Tibial nerve (tissue), 4 donors: ENCODE results near the gene USP28. TPM values are rescaled to one million over a fixed set of nuclear protein-coding genes. Genes with fewer than 3 reads are reported as not detected.

Source experiments
- DNase-seq, 2 donors: peaks; one replicate each; pipeline ENCODE4 v3.0.0-alpha.2; 2019; ENCODE audit warnings: low spot score in 2 of 2
- H3K27ac ChIP-seq, 4 donors: fragments of 200-600 bp; sonication (generic) in 3 of 4; one replicate each; pipeline ENCODE4 v1.5.1; 2017 to 2019; ENCODE audit warnings: mild to moderate bottlenecking in 1 of 4
- H3K27me3 ChIP-seq, 2 donors: fragments of 200-600 bp; sonication (generic) in 1 of 2; one replicate each; pipeline versions ENCODE4 v1.5.1 to v1.6.0; 2017 to 2019
- H3K36me3 ChIP-seq, 3 donors: fragments of 200-600 bp; sonication (generic); one replicate each; pipeline ENCODE4 v1.5.1; 2018 to 2019
- H3K4me1 ChIP-seq, 4 donors: fragments of 200-600 bp; sonication (generic) in 3 of 4; one replicate each; pipeline ENCODE4 v1.5.1; 2017 to 2019
- H3K4me3 ChIP-seq, 4 donors: fragments of 200-600 bp; sonication (generic) in 3 of 4; one replicate each; pipeline ENCODE4 v1.5.1; 2017 to 2019; ENCODE audit warnings: mild to moderate bottlenecking in 1 of 4, moderate library complexity in 1 of 4
- H3K9me3 ChIP-seq, 4 donors: fragments of 200-600 bp; sonication (generic) in 3 of 4; one replicate each; pipeline ENCODE4 v1.5.1; 2017 to 2019
- EP300 ChIP-seq, 2 donors: sonication (generic); formaldehyde crosslinking; IDR thresholded peaks; one replicate each; pipeline ENCODE4 v1.6.1; 2017; ENCODE audit warnings: antibody characterized with exemption in 2 of 2, mild to moderate bottlenecking in 1 of 2
- POLR2A ChIP-seq, 2 donors: fragments of 450-650 bp; IDR thresholded peaks; one replicate each; pipeline ENCODE4 v1.6.1; 2017; ENCODE audit warnings: antibody characterized with exemption in 2 of 2, mild to moderate bottlenecking in 2 of 2, moderate library complexity in 2 of 2
- WGBS, 2 donors: methylation state at CpG; one replicate each; pipeline ENCODE4 v1.1.5; 2018; 5-methylcytosine and 5-hydroxymethylcytosine counted together
- total RNA-seq, 4 donors: library from RNA; depleted of rRNA; stranded (reverse); fragments of >200 nt; gene quantifications; one replicate each; pipeline ENCODE4 v1.1.0, GENCODE V29; 2016
- TF ChIP-seq, protein P1 (sequence below), 5 experiments: fragments of 200-600 bp in 3 of 5; fragments of 450-650 bp in 2 of 5; sonication (generic) in 3 of 5; IDR thresholded peaks; one replicate each; pipeline ENCODE4 v1.5.1; 2016 to 2019; ENCODE audit warnings: antibody characterized with exemption in 5 of 5, mild to moderate bottlenecking in 3 of 5, moderate library complexity in 2 of 5

Gene USP28
- total RNA-seq, 4 donors from 2014 or later = 10.7 to 20.4 (median 15.4) TPM

DNA sequence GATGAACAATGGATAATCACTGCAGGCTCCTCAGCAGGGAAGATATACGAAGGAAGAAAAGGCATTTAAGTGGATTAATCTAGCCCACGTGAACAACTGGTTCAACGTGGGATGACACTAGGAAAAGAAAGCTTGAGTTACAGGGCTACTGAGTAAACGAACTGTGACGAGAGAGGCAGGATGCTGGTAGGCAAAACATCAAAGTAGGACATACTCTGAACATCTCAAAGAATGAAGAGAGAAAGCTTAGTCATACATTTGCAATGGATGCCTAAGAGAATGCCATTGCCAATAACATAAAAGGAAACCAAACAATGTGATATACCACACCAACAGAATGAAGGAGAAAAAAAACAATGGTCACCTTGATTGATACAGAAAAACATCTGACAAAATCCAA is 12.9 kb downstream of the USP28 start:
- DNase-seq = no peak
- 62 to 69% methylated on average over 5 of the region's 5 CpGs for WGBS, 2 donors
- TF ChIP-seq EP300 (IDR thresholded peaks at IDR 0.05) (no peak), POLR2A (IDR thresholded peaks at IDR 0.05) (no peak)
- TF ChIP-seq, protein P1, sequence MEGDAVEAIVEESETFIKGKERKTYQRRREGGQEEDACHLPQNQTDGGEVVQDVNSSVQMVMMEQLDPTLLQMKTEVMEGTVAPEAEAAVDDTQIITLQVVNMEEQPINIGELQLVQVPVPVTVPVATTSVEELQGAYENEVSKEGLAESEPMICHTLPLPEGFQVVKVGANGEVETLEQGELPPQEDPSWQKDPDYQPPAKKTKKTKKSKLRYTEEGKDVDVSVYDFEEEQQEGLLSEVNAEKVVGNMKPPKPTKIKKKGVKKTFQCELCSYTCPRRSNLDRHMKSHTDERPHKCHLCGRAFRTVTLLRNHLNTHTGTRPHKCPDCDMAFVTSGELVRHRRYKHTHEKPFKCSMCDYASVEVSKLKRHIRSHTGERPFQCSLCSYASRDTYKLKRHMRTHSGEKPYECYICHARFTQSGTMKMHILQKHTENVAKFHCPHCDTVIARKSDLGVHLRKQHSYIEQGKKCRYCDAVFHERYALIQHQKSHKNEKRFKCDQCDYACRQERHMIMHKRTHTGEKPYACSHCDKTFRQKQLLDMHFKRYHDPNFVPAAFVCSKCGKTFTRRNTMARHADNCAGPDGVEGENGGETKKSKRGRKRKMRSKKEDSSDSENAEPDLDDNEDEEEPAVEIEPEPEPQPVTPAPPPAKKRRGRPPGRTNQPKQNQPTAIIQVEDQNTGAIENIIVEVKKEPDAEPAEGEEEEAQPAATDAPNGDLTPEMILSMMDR (IDR thresholded peaks at IDR 0.05) = no peak
- Histone ChIP-seq H3K4me3 (no peak overlapping the region), H3K27ac (no peak overlapping the region), H3K27me3 (no peaks in the 10 kb centered on the region), H3K36me3 (peaks cover 0 to 4% (median 0%) of the 10 kb centered on the region in 3 donors), H3K4me1 (no peaks in the 10 kb centered on the region), H3K9me3 (no peaks in the 10 kb centered on the region)

DNA sequence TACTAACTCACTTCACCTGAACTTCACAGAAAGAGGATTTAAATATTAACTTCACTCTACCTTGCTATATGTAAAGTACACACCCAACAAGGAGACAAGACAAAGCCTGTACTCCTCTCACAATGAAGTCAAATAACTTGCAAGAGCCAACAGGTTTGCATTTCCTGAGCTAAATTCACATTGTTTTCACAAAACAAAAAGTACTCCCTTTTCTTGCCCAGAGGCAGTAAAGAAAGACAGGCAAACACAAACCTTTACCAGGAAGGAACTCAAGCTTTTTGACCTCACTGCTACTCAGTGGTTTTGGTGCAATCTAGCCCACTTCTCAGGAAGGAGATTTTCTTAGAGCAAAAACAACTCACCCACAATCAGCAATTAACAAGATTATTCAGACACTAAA is 15.7 kb downstream of the USP28 start:
- no peak overlapping the region for H3K4me3 ChIP-seq
- no peaks in the 10 kb centered on the region for H3K4me1 ChIP-seq
- H3K27me3 ChIP-seq = no peaks in the 10 kb centered on the region
- H3K27ac ChIP-seq = no peak overlapping the region
- H3K9me3 ChIP-seq = no peaks in the 10 kb centered on the region
- H3K36me3 ChIP-seq = no peaks in the 10 kb centered on the region
- TF ChIP-seq POLR2A (IDR thresholded peaks at IDR 0.05) (no peak), EP300 (IDR thresholded peaks at IDR 0.05) (no peak)
- TF ChIP-seq, protein P1 (IDR thresholded peaks at IDR 0.05) = no peak
- no peak for DNase-seq

DNA sequence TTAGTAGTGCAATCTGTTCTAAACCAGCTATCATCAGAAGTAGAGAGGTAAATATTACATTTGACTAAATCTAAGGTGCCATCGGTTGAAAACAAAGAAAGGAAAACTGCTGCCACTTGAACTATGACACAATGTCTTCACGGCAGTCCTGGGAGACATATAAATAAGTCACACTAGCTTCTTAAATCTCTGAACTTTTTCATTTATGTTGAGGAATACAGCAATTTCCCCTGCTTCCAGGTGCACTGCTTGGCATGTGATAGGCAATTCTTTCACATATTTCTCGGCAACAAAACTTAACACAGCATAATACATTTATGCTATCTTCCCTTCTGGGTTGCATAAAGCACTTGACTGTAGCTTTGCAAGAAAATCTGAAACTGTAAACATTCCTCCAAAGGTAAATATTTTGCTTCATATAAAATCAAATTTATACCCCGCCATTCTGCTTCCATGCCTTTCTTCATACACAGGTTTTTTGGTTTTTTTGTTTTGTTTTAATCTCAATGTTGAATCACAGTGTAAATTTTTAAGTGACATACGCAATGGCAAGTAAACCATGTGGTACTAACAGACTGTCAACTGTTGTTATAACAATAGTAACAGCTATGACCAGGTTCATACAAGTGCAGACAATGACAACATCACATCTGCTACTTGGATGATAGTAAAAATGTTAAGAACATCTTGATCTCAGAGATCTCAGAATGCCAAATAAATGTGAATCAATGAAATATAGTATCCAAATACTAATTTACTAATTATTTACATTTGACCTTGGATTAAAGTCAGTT is 18.2 kb downstream of the USP28 start:
- Histone ChIP-seq H3K27me3 (no peaks in the 10 kb centered on the region), H3K4me3 (no peak overlapping the region), H3K4me1 (no peaks in the 10 kb centered on the region), H3K27ac (no peak overlapping the region), H3K9me3 (no peaks in the 10 kb centered on the region), H3K36me3 (peaks cover 0 to 19% (median 3%) of the 10 kb centered on the region in 3 donors)
- DNase-seq = no peak
- TF ChIP-seq EP300 (IDR thresholded peaks at IDR 0.05) (no peak), POLR2A (IDR thresholded peaks at IDR 0.05) (no peak)
- TF ChIP-seq, protein P1 (IDR thresholded peaks at IDR 0.05) = no peak
- WGBS, 2 donors = 82 to 88% methylated on average over 5 of the region's 5 CpGs

DNA sequence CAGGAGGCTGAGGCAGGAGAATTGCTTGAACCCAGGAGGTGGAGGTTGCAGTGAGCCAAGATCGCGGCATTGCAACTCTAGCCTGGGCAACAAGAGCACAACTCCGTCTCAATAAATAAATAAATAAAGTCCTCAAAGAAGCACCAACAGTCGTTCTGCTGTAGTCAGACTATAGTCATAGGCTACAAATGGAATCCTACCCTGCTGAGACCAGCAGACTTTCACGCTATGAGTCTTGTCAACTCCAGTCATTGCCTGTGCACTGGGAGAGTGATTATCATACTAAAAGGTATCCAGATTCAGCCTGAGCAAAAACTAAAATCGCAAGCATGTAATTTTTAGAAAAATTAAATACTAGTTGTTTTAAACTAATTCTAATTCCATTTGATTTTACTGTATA is 19.6 kb downstream of the USP28 start:
- no peaks in the 10 kb centered on the region for H3K27me3 ChIP-seq
- H3K4me1 ChIP-seq = no peaks in the 10 kb centered on the region
- H3K27ac ChIP-seq = no peak overlapping the region
- no peak for DNase-seq
- no peak overlapping the region for H3K4me3 ChIP-seq
- no peaks in the 10 kb centered on the region for H3K9me3 ChIP-seq
- TF ChIP-seq, protein P1 (IDR thresholded peaks at IDR 0.05) = no peak
- no peak for TF ChIP-seq POLR2A (IDR thresholded peaks at IDR 0.05)
- no peak for TF ChIP-seq EP300 (IDR thresholded peaks at IDR 0.05)
- 89 to 92% methylated on average over 6 of the region's 6 CpGs for WGBS, 2 donors
- H3K36me3 ChIP-seq = peaks cover 0 to 32% (median 6%) of the 10 kb centered on the region in 3 donors

DNA sequence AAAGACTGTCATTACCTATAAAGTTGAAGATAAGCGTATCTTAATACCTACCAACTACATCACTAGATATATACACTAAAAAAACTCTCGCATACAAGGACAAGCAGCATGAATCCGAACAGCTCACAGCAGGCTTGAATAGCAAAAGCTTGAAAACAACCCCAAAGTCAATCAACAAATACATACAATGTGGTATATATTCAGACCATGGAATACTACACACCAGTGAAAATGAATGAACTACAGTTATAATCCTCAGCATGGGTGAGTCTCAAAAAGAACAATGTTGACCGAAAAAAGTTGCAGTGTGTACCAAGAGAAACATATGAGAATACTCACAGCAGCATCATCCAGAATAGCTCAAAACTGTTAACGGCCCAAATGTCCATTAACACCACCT is 25.2 kb downstream of the USP28 start:
- no peak overlapping the region for H3K27ac ChIP-seq
- H3K36me3 ChIP-seq = peaks cover 0 to 65% (median 6%) of the 10 kb centered on the region in 3 donors
- 95 to 99% methylated on average over 5 of the region's 5 CpGs for WGBS, 2 donors
- H3K27me3 ChIP-seq = no peaks in the 10 kb centered on the region
- H3K4me1 ChIP-seq = peaks cover 0 to 5% (median 0%) of the 10 kb centered on the region in 4 donors
- no peaks in the 10 kb centered on the region for H3K9me3 ChIP-seq
- TF ChIP-seq POLR2A (IDR thresholded peaks at IDR 0.05) (no peak), EP300 (IDR thresholded peaks at IDR 0.05) (no peak)
- TF ChIP-seq, protein P1 (IDR thresholded peaks at IDR 0.05) = no peak
- H3K4me3 ChIP-seq = no peak overlapping the region
- no peak for DNase-seq
